HepG2 (cell line): ENCODE results near the gene HSPB2. TPM values are rescaled to one million over a fixed set of nuclear protein-coding genes. Genes with fewer than 3 reads are reported as not detected.

ENCODE experiments used
- ARID4A ChIP-seq: sonication (generic); formaldehyde crosslinking; IDR thresholded peaks from 2 replicates; pipeline ENCODE4 v1.5.0; 2020; ENCODE audit warnings: mild to moderate bottlenecking, missing genetic modification reagents, borderline replicate concordance
- ATF6 ChIP-seq: sonication (generic); formaldehyde crosslinking; conservative IDR thresholded peaks from 2 replicates; pipeline ENCODE4 v1.4.0; 2020; ENCODE audit warnings: missing genetic modification reagents
- CREB3 ChIP-seq: sonication (generic); formaldehyde crosslinking; IDR thresholded peaks from 2 replicates; pipeline ENCODE4 v1.5.0; 2020; ENCODE audit warnings: missing genetic modification reagents
- DR1 ChIP-seq: sonication (generic); formaldehyde crosslinking; IDR thresholded peaks from 2 replicates; pipeline ENCODE4 v1.8.0; 2021; ENCODE audit warnings: mild to moderate bottlenecking, missing genetic modification reagents, inconsistent platforms
- EZH2 ChIP-seq: conservative IDR thresholded peaks from 2 replicates; pipeline ENCODE4 v1.6.1; 2012; ENCODE audit warnings: mild to moderate bottlenecking, low read depth, low read length, moderate library complexity
- FOXC1 ChIP-seq: sonication (generic); formaldehyde crosslinking; IDR thresholded peaks from 2 replicates; pipeline ENCODE4 v1.8.0; 2022; ENCODE audit warnings: mild to moderate bottlenecking, missing genetic modification reagents, borderline replicate concordance
- KDM5B ChIP-seq: sonication (generic); formaldehyde crosslinking; IDR thresholded peaks from 2 replicates; pipeline ENCODE4 v1.4.0; 2020; ENCODE audit warnings: missing genetic modification reagents, mild to moderate bottlenecking, borderline replicate concordance
- NR2F1 ChIP-seq, 2 experiments: fragments of 450-650 bp in 1 of 2; formaldehyde crosslinking in 1 of 2; IDR thresholded peaks; 2 replicates each; pipeline versions ENCODE4 v1.5.0 to v1.6.1; 2016 to 2020; ENCODE audit warnings: mild to moderate bottlenecking in 1 of 2, missing compliant biosample characterization in 1 of 2, missing genetic modification reagents in 1 of 2, moderate library complexity in 1 of 2
- PAXIP1 ChIP-seq: sonication (generic); formaldehyde crosslinking; conservative IDR thresholded peaks from 2 replicates; pipeline ENCODE4 v1.4.0; 2020; ENCODE audit warnings: mild to moderate bottlenecking, missing genetic modification reagents, moderate library complexity
- SNAPC2 ChIP-seq: sonication (generic); formaldehyde crosslinking; IDR thresholded peaks from 2 replicates; pipeline ENCODE4 v1.8.1; 2022; ENCODE audit warnings: mild to moderate bottlenecking, missing genetic modification reagents
- TBX3 ChIP-seq: fragments of 450-650 bp; IDR thresholded peaks from 2 replicates; pipeline ENCODE4 v1.6.1; 2017; ENCODE audit warnings: antibody characterized with exemption, mild to moderate bottlenecking, inconsistent platforms, borderline replicate concordance
- TOPORS ChIP-seq: sonication (generic); formaldehyde crosslinking; IDR thresholded peaks from 2 replicates; pipeline ENCODE4 v1.8.0; 2023; ENCODE audit warnings: mild to moderate bottlenecking, missing genetic modification reagents
- ZMAT5 ChIP-seq: sonication (generic); formaldehyde crosslinking; IDR thresholded peaks from 2 replicates; pipeline ENCODE4 v1.5.0; 2020; ENCODE audit warnings: mild to moderate bottlenecking, low read depth, missing genetic modification reagents, borderline replicate concordance
- ZMYM3 ChIP-seq: sonication (generic); formaldehyde crosslinking; IDR thresholded peaks from 2 replicates; pipeline ENCODE4 v1.5.1; 2020; ENCODE audit warnings: mild to moderate bottlenecking, missing genetic modification reagents
- ZNF232 ChIP-seq: sonication (generic); formaldehyde crosslinking; IDR thresholded peaks from 2 replicates; pipeline ENCODE4 v1.4.0; 2020; ENCODE audit warnings: missing genetic modification reagents, borderline replicate concordance
- ZNF773 ChIP-seq: sonication (generic); formaldehyde crosslinking; IDR thresholded peaks from 2 replicates; pipeline ENCODE4 v1.4.0; 2020; ENCODE audit warnings: missing genetic modification reagents, borderline replicate concordance
- ZSCAN12 ChIP-seq: sonication (generic); formaldehyde crosslinking; IDR thresholded peaks from 2 replicates; pipeline ENCODE4 v1.9.0; 2021; ENCODE audit warnings: mild to moderate bottlenecking, missing genetic modification reagents
- polyA plus RNA-seq, 8 experiments: library from polyadenylated mRNA; depleted of rRNA in 3 of 8; stranded (reverse) in 7 of 8; unstranded in 1 of 8; fragments of >200 nt; fragmentation: Illumina TruSeq in 4 of 8; extraction: Trizol in 4 of 8; gene quantifications; 2 replicates each; pipeline versions ENCODE4 v1.2.1 to v1.2.3, GENCODE V29; 2011 to 2016; ENCODE audit warnings: low read depth in 4 of 8, missing spikeins in 1 of 8, mixed read lengths in 1 of 8; ENCODE audit not compliant: insufficient read depth in 1 of 8
- total RNA-seq, 5 experiments: library from RNA; depleted of rRNA; stranded (reverse); fragments of >200 nt; fragmentation: Illumina TruSeq; extraction: Trizol; gene quantifications; 2 replicates each; pipeline ENCODE4 v1.2.3, GENCODE V29; 2016; ENCODE audit warnings: low read depth in 1 of 5

HSPB2 gene
- total and polyA plus RNA-seq, 2 of the 13 experiments (the other 11 are each of a cell fraction or from before 2014, with no cell fraction given) = 0.04 TPM; not detected in 1

GRCh38 chr11:111878849-111879636 lies 33.5 kb upstream of the HSPB2 start, which contains the start of the genes CFAP68 and FDXACB1 (continued):
- TF ChIP-seq CREB3 (no peak), DR1 (CRISPR knock-in tag) (peak; percentile 70), TOPORS (0 out of 2 replicates have a peak, but pooled peaks have one; percentile 48), KDM5B (CRISPR knock-in tag) (peak; percentile 89), NR2F1 (CRISPR knock-in tag; IDR thresholded peaks at IDR 0.05) (peak; percentile 33 to 67; a peak in 3 of 4 replicates), TBX3 (peak; percentile 84; the same call in 1 of the 2 replicates), ZNF232 (CRISPR knock-in tag) (0 out of 2 replicates have a peak, but pooled peaks have one; percentile 44), ZNF773 (CRISPR knock-in tag) (no peak), ZSCAN12 (no peak), ARID4A (CRISPR knock-in tag) (peak; percentile 92), EZH2 (no peak), ATF6 (CRISPR knock-in tag) (no peak), ZMYM3 (CRISPR knock-in tag) (peak; percentile 42; the same call in 1 of the 2 replicates), PAXIP1 (peak; percentile 71), SNAPC2 (CRISPR knock-in tag) (no peak), FOXC1 (CRISPR knock-in tag) (peak; percentile 68), ZMAT5 (CRISPR knock-in tag) (no peak)
